ENCODE data around the gene TPRN.

The TPRN gene

DNA sequence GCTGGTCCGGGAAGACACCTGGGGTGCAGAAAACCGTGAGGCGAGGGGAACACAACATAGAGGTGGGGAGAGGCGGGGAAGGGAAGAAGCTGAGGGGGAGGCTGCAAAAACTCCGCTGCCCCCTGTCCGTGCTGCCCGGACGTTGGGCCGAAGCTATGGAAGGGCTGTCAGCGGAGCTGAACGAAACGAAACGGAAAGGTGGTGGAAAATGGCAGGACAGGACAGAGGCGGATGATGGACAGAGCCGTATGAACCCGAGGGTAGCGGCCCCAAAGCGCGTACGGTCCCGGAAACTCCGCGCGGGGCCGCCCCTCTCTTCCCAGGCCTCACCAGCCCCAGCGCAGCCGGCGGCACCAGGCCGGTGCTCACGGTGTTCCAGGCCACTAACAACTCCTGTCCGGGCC, 12.5 kb downstream of the TPRN start:
- DNase-seq: no peak

DNA sequence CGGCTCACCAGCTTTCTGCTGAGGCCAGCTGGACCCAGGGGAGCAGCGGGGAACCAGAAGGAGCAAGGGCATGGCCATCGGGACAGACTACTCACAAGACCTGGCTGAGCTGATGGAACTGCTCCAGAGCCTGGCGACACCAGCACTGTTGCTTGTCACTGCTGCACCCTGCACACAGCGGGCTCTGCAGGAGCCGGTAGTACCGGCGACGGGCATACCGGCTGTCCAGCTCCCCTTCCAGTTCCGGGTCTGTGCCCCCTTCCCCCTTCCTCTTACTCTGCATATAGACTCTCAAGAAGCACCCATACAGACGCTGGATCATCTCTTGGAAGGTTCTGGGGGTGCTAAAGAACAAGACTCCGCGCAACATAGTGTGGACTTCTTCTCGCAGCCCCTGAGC, 13.2 kb downstream of the TPRN start:
- DNase-seq: no peak

DNA sequence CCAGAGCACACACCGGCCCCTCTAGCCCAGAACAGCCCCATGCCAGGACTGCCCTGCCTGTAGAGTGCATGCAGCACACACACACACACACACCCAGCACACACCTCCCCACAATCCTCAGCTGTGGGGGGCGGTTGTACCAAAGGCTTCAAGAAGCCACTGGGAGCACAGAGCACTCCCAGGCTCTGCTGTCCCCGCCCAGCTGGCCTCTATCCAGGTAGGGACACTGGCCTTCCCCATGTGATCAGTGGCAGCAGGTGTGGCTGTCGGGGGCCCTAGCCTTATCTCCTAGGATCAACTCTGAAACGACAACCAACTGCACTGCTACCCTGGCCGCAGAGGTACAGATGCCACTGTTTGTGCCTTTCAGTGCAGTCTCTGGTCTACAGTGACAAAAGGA, 14.2 kb downstream of the TPRN start:
- no peak for DNase-seq

DNA sequence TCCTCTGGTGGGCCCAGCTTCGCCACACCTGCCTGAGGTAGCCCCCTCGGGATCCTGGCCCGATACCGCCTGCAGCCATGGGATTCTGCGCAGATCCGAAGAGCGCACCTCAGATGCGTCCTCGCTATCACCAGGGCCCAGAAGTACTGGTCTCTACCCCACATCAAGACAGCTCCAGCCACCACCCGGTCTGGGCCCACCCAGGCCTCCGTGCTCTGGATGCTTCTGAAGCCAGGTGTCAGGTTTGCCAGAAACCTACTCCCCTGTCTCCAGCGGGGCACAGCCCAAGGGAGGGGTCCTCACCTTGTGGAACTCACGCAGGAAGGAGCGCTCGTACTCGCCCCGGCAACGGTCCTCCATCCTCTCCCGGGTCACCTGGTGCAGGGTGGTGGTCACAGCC, 14.6 kb downstream of the TPRN start:
- DNase-seq: no peak

DNA sequence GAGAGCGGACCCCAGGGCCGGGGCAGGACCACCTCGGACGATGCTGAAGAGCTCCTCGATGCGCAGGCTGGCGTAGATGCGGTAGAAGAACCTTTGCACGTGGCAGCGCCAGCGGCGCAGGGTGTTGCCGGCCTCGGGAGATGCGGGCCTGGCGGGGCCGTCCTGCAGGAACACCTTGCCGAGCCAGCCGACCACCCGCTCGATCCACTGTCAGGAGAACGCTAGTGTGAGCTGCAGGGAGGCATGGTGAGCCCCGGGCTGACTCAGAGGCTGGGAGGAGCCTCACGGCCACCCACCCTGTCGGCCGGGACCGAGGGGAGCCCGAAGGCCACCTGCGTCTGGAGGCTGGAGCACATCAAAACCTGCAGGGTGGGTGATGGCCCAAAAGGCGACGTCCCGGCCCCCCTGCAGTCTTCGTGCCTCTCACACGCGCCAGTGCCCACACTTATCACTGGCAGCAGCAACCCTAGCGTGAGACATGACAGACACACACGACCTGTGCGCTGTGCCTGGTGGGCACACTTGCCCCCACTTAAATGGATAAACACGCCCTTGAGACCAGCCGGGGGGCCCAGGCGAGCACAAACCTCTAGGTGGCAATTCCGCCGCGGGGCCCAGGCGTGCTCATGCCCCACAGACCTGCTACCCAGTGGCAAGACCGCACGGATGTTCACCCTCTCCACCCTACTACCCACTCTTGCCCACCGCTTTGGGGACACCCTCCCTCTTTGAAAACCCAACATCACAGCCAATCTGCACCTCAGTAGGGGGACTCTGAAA, 15.5 kb downstream of the TPRN start:
- no peak for DNase-seq

DNA sequence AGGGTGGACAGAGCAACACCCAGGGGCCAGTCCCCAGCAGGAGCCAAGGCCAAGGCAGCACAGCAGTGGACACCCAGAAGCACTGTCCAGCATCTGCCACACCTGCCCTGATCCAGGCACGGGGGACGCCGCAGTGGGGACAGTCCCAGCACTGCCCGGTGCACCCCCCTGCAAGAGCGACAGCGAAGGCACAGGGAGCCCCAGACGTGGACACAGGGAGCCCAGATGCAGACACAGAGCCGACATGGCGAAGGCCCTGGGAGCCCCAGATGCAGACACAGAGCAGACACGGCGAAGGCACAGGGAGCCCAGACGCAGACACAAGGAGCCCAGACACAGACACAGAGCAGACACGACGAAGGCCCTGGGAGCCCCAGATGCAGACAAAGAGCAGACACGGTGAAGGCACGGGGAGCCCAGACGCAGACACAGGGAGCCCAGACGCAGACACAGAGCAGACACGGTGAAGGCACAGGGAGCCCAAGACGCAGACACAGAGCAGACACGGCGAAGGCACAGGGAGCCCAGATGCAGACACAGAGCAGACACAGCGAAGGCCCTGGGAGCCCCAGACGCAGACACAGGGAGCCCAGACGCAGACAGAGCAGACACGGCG, 16.5 kb downstream of the TPRN start:
- no peak for DNase-seq

DNA sequence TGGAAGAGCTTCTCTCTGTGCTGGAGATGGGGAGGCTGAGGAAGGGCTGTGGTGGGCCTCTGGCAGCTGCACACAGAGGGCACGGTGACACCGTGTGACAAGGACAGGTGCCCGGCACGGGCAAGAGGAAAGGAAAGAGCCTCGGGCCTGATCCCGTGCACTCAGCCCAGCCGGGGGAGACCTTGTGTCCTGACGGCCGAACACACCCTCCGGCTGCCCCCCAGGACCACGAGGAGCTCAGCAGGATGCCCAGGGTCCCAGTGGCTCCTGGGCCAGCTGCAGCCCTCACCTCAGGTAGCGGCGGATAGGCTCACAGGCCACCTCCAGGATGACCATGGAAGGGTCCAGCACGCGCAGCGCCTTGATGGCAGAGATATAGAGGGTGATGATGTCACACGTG, 17.7 kb downstream of the TPRN start:
- no peak for DNase-seq

DNA sequence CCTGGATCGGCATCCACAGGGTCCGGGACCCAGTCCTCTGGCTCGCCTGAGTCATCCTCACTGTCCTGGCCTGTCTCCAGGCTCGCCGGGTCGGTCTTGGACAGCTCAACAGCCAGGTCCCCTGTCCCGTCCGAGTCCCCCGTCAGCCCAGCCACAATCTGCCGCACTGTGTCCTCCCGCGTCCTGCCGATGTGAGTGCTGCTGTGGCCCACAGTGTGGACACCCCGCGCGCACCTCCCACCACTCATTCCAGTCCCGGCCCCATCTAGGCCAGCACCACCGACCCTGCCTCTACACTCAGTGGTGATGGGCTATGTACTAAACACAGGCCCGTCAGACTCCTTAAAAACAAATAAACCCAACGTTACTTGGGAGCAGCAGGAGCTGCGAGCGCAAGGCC, 18.9 kb downstream of the TPRN start:
- no peak for DNase-seq

DNA sequence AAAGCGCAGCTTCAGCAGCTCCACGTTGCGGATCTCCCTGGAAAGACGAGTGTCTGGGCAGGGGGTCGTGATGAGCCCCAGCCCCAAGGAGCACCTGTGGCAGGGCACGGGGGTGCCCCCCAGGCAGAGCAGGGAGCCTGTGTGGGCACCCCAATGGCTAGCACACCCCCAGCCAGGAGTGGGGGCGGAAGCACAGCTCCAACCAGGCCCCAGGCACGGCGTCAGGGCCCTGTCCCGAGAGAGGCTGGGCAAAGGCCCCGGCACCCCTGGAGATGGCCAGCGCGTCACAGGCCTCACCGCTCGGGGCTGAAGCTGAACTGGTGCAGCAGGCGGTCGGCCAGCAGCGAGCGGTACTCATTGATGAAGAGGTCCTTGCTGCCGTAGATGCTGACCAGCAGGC, 20.1 kb downstream of the TPRN start:
- no peak for DNase-seq

DNA sequence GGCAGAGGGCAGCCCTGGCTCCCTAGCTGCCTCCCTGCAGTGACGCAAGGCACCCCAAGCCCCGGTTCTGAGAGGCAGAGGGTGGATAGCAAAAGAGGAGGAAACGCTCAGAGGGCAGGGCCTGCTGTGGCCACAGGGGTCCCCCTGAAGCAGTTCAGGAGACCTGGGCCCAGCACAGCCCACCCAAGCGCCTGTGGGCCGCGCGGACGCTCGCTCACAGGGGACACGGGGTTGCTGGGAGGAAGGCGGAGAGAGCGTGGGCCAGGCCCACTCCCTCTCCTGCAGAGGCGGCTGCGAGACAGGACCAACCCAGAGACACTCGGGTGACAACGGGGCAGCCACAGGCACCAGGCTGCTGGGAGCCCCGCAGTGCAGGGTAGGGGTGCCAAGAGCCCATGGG, 20.8 kb downstream of the TPRN start:
- DNase-seq: no peak

DNA sequence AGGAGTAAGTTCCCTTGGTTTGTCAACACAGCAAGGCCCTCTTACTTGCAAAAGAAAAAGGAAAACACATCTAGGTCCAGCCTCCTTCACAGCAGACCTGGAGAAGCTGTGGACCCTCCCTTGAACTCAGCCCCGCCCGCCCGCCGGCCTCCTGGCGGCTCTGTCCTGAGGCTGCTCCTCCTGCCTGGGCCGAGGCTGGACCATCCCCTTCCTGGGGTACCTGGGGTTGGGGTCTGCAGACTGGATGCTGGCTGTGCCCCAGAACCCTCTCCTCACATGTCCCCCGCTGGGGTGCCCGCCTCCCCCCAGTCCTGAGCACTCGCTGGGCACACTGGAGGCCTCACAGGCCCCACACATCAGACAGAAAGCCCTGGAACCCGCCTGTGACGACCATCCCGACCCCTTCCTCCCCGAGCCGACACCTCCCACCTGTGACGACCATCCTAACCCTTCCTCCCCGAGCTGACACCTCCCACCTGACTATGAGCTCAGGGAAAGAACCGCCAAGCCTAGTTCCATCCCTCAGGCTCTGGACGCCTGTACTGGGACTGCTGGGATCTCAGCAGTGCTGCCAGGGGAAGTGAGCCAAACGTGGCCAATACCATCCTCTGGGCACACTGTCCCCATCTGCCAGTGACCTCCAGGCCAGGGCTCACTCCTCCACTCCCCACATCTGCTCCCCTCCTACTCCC, 21.5 kb downstream of the TPRN start:
- DNase-seq: no peak

DNA sequence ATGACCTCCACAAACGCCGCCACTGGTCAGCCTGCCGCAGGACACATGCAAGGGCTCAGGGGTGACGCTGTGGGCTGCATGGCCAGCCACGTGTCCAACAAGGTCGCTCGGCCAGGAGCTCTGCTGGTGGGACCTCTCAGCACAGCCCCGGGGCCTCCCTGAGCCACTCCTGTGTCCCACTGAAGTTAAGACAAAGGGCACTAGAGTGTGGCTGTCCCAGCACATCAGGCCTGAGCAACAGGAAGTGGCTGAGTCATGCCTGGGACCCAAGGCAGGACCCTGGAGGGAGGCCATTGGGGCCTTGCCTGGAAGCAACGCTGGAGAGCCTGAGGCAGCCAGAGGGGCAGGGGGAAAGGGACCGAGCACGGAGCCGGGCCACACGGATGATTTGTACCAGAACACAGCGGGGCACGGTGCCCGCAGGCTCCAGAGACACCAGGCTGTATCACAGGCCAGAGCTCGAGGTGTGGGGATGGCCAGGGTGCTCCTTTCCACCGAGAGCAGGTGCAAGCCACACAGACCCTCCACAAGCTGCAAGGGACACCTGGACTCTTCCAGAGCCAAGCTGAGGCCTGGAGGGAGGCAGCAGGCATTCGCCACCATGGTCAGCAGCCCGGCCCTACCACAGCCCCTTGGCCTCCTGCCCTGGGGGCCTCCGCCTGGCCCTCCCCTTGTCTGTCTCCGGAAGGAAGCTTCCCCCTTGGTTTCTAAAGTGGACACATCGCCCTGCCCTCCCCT, 22.2 kb downstream of the TPRN start:
- no peak for DNase-seq

DNA sequence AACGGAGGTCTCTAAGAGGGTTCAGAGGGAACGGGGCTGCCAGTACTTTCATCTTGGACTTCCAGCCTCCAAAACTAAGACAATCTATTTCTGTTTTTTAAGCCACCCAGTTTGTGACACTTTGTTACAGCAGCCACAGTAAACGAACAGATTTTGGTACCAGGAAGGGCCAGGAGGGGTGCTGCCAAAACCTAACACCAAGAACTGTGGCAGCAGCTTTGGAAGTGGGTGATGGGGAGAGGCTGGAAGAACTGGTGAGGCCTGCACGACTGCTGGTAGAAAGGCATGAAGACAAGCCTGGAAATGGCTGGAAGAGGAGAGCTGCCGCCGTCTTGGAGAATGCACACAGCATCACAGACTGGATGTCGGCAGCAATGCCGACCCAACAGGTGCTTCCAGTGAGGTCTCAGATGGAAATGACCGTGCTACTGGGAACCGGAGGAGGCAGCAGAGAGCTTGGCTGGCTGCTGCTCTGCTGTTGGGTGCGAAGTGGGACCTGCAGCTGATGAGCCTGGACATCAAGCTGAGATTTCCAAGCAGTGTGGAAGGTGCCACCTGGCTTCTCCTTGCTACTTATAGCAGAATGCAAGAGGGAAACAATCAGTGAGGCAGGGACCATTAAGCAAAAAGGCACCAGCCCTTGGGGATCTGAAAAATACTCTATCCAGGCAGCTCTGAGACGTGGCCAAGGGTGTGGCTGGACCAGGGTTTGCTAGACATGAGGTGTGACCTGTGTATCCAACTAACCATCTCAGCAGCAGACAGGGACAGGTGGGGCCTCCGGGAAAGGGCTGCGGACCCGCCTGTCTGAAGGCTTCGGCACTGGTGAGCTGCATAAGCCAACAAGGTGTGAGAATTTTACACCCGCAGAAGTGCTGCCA, 24.0 kb downstream of the TPRN start:
- DNase-seq: no peak

DNA sequence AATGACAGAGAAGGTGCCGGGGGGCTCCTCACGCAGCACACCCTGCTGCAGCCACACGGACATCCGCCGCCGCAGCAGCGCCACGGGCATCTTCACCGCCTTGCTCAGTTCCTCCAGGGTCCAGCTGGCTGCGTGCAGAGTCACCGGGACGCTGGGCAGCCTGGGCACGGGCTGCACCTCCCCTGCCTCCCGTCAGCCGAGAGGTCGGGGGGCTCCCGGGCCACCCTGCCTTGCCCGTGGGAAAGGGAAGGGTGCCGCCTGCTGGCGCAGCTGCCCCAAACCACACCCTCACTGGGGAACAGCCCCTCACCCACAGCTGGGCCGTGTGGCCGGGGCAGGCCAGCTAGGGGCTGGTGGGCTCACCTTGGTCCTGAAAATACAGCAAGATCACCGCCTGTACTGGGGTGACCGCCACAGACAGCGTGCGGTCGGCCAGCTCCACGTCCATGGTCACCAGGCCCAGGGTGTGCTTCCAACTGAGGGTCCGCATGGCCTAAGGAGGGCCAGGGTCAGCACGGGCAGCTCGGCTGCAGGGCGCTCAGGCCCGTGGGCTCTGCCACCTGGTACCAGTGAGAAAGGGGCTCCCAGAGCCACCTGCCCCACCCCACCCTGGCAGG, 25.1 kb downstream of the TPRN start:
- no peak for DNase-seq

DNA sequence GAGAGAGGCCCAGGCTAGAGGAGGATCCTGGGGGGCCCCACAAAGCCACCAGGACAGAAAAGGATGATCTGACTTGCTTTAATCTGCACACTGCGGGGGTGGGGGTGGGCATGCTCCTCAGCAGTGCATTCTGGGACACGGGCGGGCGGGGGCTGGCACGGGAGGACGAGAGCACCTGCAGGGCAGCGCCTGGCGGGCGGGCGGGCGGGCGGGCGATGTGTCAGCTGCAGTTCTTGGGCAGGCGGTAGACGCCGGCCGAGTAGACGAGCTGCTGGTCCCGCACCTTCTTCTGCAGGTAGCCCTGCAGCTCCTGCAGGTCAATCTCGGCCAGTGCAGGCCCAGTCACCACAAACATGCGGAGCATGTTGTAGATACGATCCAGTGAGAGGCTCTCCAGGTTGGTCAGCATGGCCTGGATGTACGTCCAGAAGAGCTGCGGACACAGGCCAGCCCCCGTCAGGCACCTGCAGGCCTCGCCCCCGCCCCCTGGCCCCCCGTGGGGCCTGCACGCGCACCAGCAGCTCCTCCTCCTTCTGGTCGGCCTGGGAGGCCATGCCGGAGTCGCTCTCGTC, 25.7 kb downstream of the TPRN start:
- DNase-seq: no peak

DNA sequence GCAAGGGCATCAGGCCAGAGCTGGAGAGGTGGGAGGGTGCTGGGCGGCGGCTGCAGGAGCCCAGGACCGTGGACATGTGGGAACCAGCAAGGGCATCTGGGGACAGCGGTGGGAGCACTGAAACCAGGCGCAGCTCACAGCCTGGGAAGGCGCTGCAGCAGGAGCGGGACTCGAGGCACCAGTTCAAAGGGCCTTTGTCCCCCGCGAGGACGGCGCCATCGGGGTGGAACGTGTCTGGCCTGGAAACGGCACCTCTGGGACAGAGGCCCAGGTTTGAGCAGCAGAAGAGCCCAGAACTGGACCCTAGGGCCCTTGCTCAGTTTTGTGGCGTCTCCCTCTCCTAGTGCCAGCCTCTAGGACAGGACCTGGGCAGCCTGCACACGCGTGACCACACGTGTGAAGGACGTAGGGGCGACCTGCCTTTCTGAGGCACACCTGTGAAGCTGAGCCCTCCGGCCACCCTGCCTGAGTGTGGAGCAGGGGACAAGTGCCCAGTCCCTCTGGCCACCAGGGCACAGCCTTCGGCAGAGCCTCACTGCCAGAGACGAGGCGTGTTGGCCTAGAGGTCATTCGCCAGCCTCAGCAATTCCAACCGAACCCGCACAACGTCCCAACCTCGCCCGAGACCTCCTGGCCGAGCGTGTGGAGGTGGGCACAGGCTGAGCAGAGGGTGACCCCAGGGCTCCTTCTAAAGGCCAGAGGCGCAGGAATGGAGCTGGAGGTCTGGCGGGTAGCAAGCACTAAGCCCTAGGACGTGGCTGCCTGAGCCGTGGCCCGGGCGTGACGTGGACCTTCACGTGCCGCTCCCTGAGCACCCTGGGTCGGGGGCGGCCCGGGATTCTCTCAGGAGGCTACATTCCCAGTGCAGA, 26.5 kb downstream of the TPRN start:
- DNase-seq: no peak

DNA sequence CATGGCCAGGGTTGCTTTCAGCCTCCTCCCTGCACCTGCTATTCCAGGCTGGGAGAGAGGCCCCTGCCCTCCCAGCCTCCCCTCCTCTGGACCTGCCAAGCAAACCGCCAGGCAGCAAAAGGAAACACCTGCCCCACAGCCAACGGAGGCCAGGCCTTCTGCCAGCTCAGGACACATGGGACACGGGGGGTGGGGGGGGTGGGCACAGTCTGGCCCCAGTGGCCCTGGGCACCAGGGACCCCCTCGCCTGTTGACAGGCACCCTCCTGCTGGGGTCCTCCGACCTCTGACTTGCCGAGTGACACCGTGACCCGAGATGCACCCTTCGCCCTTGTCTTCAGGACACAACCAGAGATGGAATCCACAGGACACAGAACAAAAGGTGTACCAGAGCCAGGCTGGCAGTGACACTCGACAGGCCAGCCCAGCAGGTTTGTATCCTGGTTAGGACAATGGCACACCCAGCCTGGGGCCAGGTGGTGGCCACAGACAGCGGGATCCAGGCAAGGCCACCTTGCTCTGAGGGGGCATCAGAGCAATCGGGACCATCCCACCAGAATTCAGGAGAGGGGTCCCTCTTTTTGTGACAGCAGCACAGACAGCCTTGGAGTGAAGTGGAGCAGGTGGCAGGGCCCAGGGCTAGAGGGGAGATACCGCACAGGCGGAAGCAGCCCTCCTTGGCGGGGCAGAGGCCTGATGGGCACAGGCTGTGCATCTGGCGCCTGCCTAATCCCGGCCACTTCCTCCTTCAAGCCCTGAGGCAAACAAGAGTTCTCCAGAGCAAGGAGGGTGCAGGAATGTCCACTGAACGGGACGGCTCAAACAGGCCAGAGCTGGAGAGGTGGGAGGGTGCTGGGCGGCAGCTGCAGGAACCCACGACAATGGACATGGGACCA, 27.4 kb downstream of the TPRN start:
- no peak for DNase-seq

DNA sequence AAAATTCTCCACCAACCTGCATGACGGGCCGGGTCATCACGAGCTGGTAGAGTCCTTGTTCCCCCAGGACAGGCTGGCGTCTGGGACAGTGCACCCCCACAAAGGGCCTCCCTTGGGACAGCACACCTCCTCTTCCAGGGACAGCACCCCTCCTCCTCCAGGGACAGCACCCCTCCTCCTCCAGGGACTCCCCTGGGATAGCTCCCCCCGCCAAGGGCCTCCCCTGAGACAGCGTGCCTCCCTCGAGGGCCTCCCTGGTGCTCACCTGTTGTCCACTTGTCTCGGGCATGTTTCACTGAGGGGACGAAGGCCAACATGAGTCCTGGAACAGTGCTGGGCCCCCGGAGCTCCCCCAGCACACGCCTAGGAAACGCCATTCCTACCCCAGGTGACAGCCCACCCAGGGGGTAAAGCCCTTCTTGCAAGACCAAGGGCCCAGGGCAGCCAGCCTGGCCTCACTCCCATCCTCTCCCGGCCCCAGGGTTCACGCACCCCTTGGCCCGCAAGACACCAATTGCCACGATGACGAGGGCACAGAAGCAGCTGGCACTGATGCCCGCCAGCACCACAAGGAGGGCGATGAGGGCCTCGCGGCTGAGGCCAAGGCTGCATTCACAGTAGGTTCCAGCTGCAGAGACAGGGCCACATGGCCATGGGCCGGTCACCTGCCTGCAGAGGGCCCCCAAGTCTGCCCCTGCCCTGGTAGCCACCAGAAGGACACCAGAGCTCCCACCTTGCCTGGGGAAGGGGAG, 29.2 kb downstream of the TPRN start:
- no peak for DNase-seq

Data from amniotic stem cell (primary cell).